HG02571 (cell line): ENCODE measurements around the gene AAGAB.

Experiments used
- ATAC-seq: cut with Tn5 transposase; IDR thresholded peaks from one replicate; pipeline ENCODE4 v1.9.1; 2021; ENCODE audit warnings: mild to moderate bottlenecking, moderate library complexity; ENCODE audit not compliant: unreplicated experiment

The AAGAB gene

GRCh38 chr15:67190326-67190725 is 64.1 kb downstream of the AAGAB start:
- ATAC-seq = no peak

DNA sequence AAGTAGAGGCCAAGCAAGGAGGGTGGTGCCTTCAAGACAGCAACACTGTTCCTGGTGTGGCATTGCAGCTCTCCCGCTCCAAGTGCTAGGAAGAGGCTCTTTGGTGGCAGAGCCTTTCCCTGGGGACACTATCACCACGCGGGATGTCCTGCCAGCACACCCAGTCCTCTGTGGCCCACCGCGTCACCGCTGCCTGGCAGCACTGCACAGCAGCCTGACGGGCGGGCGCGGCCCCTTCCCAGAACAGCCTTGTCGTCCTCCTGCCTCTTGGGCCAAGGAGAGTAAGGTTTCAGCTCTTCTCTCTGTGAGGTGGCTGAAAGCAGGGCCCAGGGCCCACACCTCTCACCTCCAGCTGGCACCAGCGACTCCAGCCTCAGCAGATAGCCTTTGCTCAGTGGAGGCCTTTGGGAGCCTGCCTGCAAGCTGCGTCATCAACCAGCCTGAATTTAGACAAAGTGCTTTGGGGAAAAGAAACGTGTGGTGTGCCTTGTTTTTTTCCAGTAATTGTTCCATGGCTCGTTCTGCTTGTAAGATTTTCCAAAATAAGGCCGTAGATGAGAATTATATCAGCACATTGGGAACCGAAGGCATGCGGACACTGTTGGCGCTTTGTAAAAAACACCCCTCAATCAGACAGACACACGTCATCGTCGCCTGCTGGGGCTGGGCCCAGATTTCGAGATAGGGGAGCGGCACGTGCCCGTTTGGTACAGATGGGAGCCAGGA is 65.0 kb downstream of the AAGAB start:
- no peak for ATAC-seq

GRCh38 chr15:67188551-67189218 is 65.8 kb downstream of the AAGAB start:
- ATAC-seq = no peak

- ATAC-seq = no peak
Observed at GRCh38 chr15:67187351-67187854, 67.1 kb downstream of the AAGAB start.

DNA sequence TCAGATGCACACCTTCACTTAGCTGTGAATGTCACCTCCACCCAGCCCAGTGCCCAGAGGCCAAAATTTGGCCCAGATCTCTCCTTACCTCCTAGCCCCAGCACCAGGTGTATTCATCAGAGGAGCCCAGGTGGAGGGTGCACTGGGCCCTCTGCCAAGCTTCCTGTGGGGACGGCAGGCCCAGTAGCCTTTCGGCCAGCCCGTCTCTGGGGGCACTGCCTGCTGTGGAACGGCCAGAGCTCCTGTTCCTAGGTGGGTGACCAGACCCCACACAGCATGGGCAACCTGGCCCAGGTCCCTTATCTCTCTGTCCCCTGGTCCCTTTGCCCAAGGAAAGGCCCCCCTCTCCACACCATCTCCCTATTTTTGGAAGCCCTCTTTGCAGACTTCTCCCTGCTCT is 67.8 kb downstream of the AAGAB start:
- ATAC-seq = no peak

DNA sequence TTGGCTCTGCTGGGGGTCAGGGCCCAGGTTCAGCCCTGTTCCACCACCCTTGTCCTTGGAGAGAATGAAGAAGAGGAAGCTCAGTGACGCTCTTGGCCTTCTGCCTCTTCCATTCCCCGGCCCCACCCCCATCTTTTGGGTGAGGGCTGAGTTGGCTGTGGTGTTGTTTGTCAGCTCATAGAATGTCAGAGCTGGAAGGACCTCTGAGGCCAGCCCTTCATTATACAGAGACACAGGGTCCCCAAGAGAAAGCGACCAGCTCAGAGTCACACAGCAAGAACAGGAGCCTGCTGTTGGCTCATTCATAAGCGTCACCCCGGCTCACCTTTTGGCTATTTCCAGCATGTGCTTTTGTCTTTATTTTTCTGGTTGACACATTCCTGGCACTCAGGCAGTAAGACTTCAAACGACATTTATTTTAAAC is 68.2 kb downstream of the AAGAB start:
- no peak for ATAC-seq

DNA sequence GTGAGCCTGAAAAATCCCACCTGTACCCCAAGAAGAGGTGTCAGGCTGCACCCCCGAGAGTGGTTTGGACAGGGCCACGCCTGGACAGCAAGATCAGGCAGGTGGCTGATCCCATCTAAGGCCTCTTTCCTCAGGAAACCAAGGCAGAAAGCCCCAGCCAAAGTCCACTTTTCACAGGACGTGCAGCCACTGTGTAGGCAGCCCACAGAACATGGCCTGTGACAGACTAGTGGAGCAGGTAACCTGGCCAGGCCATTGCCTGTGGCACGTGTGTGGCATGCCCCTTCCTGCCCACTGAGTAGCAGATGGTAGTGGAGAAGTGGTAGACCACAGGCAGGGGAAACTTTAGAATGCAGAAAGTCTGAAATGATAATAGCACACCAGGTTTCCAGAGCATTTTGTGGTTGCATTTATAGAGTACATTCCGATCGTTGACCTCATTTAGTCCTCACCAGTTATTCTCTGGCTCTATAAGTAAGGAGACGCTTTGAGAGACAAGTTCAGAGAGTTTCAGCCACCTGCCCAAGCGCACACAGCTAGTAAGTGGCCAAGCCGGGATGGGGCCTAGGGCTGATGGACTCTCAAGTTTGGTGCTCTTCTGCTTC is 68.7 kb downstream of the AAGAB start:
- ATAC-seq = no peak

GRCh38 chr15:67185051-67185450 is 69.4 kb downstream of the AAGAB start:
- no peak for ATAC-seq

GRCh38 chr15:67184208-67184925 is 70.1 kb downstream of the AAGAB start:
- ATAC-seq = no peak

- ATAC-seq = no peak
Observed at GRCh38 chr15:67183443-67184169, 70.9 kb downstream of the AAGAB start.

DNA sequence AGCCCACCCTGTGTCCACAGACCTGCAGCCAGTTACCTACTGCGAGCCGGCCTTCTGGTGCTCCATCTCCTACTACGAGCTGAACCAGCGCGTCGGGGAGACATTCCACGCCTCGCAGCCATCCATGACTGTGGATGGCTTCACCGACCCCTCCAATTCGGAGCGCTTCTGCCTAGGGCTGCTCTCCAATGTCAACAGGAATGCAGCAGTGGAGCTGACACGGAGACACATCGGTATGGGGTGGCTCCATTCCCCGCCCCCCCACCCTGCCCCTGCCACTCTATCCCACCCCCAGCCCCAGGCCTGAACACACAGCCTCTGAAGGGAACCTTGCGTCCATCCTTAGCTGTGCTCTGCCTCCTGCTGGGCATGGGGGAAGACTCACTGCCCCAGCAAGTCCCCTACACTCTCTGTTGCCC is 73.2 kb downstream of the AAGAB start:
- no peak for ATAC-seq

DNA sequence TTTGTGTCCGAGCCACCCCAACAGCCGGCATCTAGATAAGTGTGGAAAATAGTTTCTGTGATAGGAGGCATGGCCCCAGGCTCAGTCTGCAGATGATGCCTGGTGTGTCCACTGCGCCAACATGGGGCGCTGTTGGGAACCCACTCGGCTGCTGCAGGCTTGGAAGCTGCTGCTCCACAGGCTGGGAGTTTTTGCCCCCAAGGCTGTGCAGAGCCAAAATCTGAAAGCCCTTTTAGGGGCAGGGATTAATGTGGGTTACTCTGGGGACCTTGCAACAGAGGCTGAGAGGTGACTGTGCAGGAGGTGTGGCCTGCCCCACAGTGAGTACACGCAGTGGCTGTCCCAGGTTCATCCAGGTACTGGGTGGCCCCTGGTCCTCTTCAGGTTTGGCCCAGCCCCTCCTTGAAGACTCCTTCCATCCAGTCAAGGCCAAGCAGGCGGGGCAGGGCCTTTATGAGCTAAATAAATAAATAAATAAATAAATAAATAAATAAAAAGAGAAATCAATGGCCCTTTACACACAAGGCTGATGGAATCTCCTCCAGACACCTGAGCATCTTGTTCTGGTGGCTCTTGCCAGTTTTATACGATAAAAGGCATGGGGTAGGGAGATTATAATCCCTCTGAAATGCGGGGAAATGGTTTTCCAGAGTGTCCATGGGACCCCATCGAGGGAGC is 73.8 kb downstream of the AAGAB start:
- ATAC-seq = no peak

DNA sequence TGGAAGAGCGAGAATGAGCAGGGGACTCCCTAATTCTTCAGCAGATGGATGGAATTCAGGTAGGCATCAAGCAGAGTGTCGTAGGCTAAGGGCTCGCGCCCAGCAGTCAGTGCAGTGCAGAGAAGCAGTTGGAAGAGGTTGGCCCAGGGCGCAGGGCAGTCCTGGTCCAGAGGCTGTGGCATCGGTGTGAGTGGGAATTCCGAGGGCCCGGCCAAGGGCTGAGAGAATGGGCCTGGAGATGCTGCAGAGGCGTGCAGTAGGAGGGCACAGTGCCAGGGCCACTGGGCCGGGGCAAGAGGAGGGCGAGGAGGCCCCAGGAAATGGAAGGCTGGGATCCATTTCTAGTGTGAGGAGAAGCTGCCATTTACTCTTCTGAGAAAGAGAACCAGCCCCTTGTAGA is 74.4 kb downstream of the AAGAB start:
- no peak for ATAC-seq

- no peak for ATAC-seq
Observed at GRCh38 chr15:67179411-67179995, 75.0 kb downstream of the AAGAB start.

DNA sequence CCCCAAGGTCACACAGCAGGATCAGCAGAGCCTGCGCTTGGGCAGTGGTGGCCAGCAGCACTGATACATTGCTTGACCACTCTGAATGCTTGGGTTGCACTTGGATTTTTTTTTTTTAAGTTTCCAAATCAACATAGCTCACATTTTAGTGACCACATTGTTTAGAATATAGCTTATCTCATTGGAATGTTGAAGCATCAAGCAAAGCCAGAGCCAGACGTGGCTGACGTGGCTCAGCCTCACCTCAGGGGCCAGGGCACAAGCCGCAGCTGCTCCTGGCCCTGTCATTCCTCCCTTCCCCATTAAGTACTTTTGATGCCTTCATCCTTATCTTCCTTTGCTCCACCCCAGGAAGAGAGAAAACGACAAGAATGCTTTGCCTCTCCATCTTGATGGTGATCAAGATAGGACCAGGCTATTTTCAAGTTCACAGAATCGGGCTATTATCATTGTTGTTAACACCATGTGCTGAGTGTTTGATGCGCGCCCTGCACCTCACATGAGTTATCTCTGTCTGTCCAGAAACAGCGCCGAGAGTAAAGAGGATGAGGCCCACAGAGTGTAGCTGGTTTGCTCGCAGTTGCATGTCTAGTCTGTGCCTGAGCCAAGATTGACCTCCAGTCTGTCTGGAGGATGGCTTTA is 75.8 kb downstream of the AAGAB start:
- no peak for ATAC-seq

- no peak for ATAC-seq
Observed at GRCh38 chr15:67177752-67178151, 76.7 kb downstream of the AAGAB start.

GRCh38 chr15:67176195-67176971 is 78.1 kb downstream of the AAGAB start:
- no peak for ATAC-seq

DNA sequence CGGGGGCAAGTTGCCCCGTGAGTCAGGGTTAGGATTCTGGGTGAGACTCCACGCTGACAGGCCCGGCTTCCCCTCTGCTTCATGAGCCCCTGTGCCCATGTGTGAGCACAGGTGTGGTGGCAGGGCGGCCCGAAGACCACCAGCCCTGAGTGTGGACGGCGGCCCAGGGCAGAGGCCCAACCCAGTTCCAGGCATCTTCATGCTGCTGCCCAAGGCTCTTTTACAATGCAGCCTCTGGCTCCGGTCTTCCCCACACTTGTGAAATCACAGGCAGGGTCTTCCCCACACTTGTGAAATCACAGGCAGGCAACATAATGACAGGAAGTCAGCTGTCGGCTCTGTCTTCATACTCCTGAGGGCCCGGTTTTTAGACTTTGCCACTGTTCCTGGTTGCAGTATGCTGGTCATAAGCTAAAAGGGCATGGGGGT is 78.8 kb downstream of the AAGAB start:
- no peak for ATAC-seq
